ENCODE data around the gene EVI5. TPM values are rescaled to one million over a fixed set of nuclear protein-coding genes. Genes with fewer than 3 reads are reported as not detected.
A peak's percentile ranks its signal among the peaks of the same experiment; 100 is the strongest.

EVI5 gene
- polyA plus RNA-seq, 3 donors = 7.6 to 19.4 (median 14.3) TPM

- Mint-ChIP-seq H3K27me3 (ENCODE audit: low read depth in 3 of 3) (peaks cover 0 to 2% (median 0%) of the 10 kb centered on the region in 3 donors), H3K9me3 (peaks cover 0 to 2% (median 0%) of the 10 kb centered on the region in 7 donors), H3K27ac (no peak overlapping the region), H3K4me3 (no peak overlapping the region), H3K36me3 (peaks cover 79 to 91% of the 10 kb centered on the region in 2 donors), H3K4me1 (no peaks in the 10 kb centered on the region)
- Histone ChIP-seq H3K27me3 (ENCODE audit: control insufficient read depth in 2 of 2, insufficient read depth in 2 of 2, low read length in 2 of 2) (no peaks in the 10 kb centered on the region), H3K4me2 (replicated peaks; ENCODE audit: extremely low read depth, low read length, poor library complexity, severe bottlenecking) (no peak overlapping the region), H4K20me1 (ENCODE audit: insufficient read depth, low read length) (peaks cover 10% of the 10 kb centered on the region), H3K9me3 (replicated peaks in 1 of 2; ENCODE audit: control insufficient read depth in 1 of 2, insufficient read depth in 1 of 2, low read length in 2 of 2) (no peaks in the 10 kb centered on the region), H3K79me2 (ENCODE audit: insufficient read depth, low read length) (no peaks in the 10 kb centered on the region), H3K27ac (ENCODE audit: low read depth in 1 of 2, low read length in 2 of 2) (no peak overlapping the region), H3K4me3 (replicated peaks in 1 of 3; ENCODE audit: low read depth in 2 of 3, low read length in 3 of 3) (no peak overlapping the region), H3K9ac (ENCODE audit: insufficient read depth, low read length, poor library complexity, severe bottlenecking) (no peak overlapping the region), H2AFZ (ENCODE audit: insufficient read depth, low read depth, low read length, poor library complexity, severe bottlenecking) (no peak overlapping the region), H3K4me1 (ENCODE audit: control insufficient read depth in 1 of 2, insufficient read depth in 2 of 2, low read length in 2 of 2) (no peaks in the 10 kb centered on the region), H3K36me3 (replicated peaks in 1 of 2; ENCODE audit: control insufficient read depth in 1 of 2, insufficient read depth in 2 of 2, low read length in 2 of 2) (peaks cover 41 to 92% of the 10 kb centered on the region in 2 donors)
- TF ChIP-seq, protein P1, sequence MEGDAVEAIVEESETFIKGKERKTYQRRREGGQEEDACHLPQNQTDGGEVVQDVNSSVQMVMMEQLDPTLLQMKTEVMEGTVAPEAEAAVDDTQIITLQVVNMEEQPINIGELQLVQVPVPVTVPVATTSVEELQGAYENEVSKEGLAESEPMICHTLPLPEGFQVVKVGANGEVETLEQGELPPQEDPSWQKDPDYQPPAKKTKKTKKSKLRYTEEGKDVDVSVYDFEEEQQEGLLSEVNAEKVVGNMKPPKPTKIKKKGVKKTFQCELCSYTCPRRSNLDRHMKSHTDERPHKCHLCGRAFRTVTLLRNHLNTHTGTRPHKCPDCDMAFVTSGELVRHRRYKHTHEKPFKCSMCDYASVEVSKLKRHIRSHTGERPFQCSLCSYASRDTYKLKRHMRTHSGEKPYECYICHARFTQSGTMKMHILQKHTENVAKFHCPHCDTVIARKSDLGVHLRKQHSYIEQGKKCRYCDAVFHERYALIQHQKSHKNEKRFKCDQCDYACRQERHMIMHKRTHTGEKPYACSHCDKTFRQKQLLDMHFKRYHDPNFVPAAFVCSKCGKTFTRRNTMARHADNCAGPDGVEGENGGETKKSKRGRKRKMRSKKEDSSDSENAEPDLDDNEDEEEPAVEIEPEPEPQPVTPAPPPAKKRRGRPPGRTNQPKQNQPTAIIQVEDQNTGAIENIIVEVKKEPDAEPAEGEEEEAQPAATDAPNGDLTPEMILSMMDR (IDR thresholded peaks at IDR 0.05) = no peak
- intact Hi-C loops (cut with micrococcal nuclease) = no loop called here
- WGBS (ENCODE audit: insufficient coverage) = no CpG with 5 or more reads among the region's 4 CpGs
- no peak for DNase-seq
These were observed 104.9 kb downstream of the EVI5 start for GRCh38 chr1:92679980-92680379.

DNA sequence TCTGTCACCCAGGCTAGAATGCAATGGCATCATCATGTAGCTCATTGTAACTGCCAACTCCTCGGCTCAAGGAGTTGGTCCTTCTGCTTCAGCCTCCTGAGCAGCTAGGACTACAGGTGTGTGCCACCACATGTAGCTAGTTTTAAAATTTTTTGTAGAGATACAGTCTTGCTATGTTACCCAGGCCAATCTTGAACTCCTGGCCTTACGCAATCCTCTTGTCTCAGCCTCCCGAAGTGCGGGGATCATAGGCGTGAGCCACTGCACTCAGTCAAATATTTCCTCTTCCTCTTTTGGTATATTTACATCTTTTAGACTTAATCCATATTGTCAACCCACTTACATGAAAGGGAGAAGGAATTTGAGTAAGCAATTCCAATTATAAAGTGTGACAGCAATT, 121.1 kb downstream of the EVI5 start:
- Histone ChIP-seq H3K27me3 (ENCODE audit: control insufficient read depth in 2 of 2, insufficient read depth in 2 of 2, low read length in 2 of 2) (no peaks in the 10 kb centered on the region), H3K36me3 (replicated peaks in 1 of 2; ENCODE audit: control insufficient read depth in 1 of 2, insufficient read depth in 2 of 2, low read length in 2 of 2) (peaks cover 24 to 61% of the 10 kb centered on the region in 2 donors), H3K4me3 (replicated peaks in 1 of 3; ENCODE audit: low read depth in 2 of 3, low read length in 3 of 3) (no peak overlapping the region), H3K4me2 (replicated peaks; ENCODE audit: extremely low read depth, low read length, poor library complexity, severe bottlenecking) (no peak overlapping the region), H3K79me2 (ENCODE audit: insufficient read depth, low read length) (no peaks in the 10 kb centered on the region), H3K4me1 (ENCODE audit: control insufficient read depth in 1 of 2, insufficient read depth in 2 of 2, low read length in 2 of 2) (peaks cover 3 to 6% of the 10 kb centered on the region in 2 donors), H2AFZ (ENCODE audit: insufficient read depth, low read depth, low read length, poor library complexity, severe bottlenecking) (no peak overlapping the region), H3K9me3 (replicated peaks in 1 of 2; ENCODE audit: control insufficient read depth in 1 of 2, insufficient read depth in 1 of 2, low read length in 2 of 2) (no peaks in the 10 kb centered on the region), H3K9ac (ENCODE audit: insufficient read depth, low read length, poor library complexity, severe bottlenecking) (no peak overlapping the region), H4K20me1 (ENCODE audit: insufficient read depth, low read length) (no peaks in the 10 kb centered on the region), H3K27ac (ENCODE audit: low read depth in 1 of 2, low read length in 2 of 2) (peak overlapping the region in 1 of 2 donors; percentile 30)
- TF ChIP-seq, protein P1 (IDR thresholded peaks at IDR 0.05) = no peak
- Mint-ChIP-seq H3K27ac (peak overlapping the region in 1 of 7 donors; percentile 75), H3K27me3 (ENCODE audit: low read depth in 3 of 3) (no peaks in the 10 kb centered on the region), H3K4me3 (no peak overlapping the region), H3K9me3 (peaks cover 0 to 11% (median 0%) of the 10 kb centered on the region in 7 donors), H3K4me1 (peaks cover 9% of the 10 kb centered on the region), H3K36me3 (peaks cover 48 to 73% of the 10 kb centered on the region in 2 donors)
- 100% methylated on average over 1 of the region's 5 CpGs for whole genome bisulfite sequencing (ENCODE audit: insufficient coverage)
- peak; percentile 3 to 21 (median 6) for DNase-seq
- intact Hi-C loops (cut with micrococcal nuclease) = no loop called here
